Left lobe of liver (tissue), 2 donors: ENCODE measurements around the gene PRKRIP1. TPM values are rescaled to one million over a fixed set of nuclear protein-coding genes. Genes with fewer than 3 reads are reported as not detected.
"Not testable (repeated sequence)": the region's sequence is repeated elsewhere in the genome, so short reads cannot be mapped to it uniquely, and the experiment has no call there.

Source experiments
- ATAC-seq: fragments of 200-7000 bp; cut with Tn5 transposase; one replicate; pipeline ENCODE4 v1.9.1; 2020; ENCODE audit warnings: mild to moderate bottlenecking, moderate library complexity
- DNase-seq: peaks from one replicate; pipeline ENCODE4 v3.0.0-alpha.2; 2020; ENCODE audit warnings: low spot score
- total RNA-seq: library from RNA; stranded (reverse); gene quantifications from one replicate; pipeline ENCODE4 v1.2.1, GENCODE V29; 2021
- donor health status: DM: no; HTN: no; CAD: no; lungs with moderate emphysema.
- donor health status: DM: no; HTN: yes; CAD: no.

The PRKRIP1 gene
- total RNA-seq, 1 donor from 2014 or later: 10.8 TPM

DNA sequence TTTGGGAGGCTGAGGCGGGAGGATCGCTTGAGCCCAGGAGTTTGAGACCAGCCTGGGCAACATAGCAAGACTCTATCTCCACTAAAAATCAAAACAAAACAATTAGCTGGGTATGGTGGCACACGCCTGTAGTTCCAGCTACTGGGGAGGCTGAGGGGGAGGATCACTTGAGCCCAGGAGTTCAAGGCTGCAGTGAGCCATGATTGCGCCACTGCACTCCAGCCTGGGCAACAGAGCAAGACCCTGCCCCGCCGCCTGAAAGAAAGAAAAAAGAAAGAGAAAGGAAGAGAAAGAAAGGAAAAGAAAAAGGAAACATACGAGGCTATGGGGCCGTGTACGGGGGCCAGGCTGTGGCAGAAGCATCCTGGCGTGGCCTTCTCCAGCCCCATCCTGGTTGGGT is 58.8 kb downstream of the PRKRIP1 start:
- ATAC-seq, DNase-seq: not testable (repeated sequence)

DNA sequence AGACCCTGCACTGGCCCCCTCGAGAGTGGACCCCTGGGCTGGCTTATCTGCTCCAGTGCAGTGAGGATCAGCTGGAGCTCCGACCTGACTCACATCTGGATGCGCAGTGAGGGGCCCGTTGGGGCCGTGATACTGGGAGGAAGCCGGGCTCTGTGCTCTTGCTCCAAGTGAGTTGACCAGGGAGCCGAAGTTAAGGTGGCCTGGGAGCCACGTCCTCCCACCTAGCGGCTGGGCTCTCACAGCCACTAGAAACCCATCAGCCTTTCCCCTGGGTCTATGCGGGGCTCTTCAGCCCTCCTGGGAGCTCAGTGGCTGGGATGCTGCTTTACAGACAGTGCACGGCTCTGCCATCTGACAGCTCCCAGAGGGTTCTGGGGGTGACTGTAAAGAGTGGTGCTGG is 59.4 kb downstream of the PRKRIP1 start:
- DNase-seq: no peak
- ATAC-seq: no peak

DNA sequence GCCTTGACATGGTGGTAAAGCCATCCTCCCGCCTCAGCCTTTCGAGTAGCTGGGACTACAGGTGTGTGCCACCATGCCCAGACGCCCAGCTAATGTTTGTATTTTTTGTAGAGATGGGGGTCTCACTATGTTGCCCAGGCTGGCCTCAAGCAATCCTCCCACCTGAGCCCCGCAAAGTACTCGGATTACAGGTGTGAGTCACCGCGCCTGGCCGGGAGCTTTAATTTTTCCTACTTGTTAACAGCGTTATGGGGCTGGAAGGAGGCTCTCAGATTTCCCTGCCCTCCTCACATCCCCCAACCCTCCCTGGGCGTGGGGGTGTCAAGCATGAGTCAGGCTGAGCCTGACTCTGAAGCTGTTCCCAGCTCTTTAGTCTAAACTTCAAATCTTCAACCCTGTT is 60.2 kb downstream of the PRKRIP1 start:
- ATAC-seq: no peak

DNA sequence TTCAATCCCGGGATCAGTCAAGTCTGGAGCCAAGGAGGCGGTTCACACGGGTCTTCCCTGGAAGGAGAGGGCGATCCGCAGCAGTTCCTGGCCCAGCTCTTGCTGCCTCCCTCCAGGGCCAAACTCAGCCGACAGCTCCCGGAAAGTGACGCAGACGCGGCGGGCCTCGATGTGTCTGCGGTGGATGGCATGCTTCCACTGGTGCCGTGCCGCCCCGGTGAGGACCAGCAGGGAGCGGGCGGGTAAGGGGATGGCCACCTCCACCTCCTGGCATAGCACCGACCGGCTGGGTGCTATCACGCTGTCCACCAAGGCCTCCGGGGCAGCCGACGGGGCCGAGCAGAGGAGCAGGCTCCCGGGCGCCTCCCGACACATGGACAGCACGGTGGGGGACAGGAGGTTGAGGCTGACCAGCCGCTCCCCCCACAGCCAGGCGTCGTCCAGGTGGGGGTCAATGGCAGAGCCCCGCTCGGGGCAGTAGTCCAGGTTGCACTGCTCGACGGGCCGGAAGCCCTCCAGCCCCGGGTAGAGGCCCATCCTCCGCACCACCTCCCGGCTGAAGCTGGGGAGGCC is 61.3 kb downstream of the PRKRIP1 start:
- ATAC-seq: no peak
- DNase-seq: no peak

More for the DNA sequence above, 60.2 kb downstream of the PRKRIP1 start:
- DNase-seq: no peak

DNA sequence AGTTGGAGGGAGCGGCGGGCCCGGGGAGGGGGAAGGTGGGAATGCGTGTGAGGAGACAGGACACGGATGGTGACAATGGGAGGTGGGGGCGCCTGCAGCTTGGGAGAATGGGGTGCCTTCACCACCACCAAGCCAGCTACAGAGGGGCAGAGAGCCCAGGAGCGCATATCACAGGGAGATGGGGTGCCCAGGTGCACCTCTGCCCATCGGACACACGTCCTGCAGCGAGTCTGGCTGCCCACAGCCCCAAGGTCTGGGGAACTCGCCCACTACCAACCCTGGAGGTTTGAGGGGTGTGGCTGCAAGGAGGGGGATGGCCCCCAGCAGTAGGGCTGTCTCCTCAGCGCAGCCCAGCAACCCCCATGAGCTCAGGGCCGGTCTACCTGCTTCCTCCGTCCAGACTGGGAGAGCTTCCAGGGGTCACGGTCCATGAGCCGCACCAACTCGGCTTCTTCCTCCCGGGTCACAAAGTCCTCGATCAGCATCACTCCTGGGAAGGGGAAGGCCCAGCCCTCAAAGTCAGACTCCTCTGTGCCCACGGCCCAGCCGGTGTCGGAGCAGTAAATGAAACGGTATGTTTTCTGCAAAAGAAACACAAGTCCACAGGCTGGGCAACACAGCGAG is 63.2 kb downstream of the PRKRIP1 start:
- ATAC-seq (peak; percentile 60), DNase-seq (no peak)

DNA sequence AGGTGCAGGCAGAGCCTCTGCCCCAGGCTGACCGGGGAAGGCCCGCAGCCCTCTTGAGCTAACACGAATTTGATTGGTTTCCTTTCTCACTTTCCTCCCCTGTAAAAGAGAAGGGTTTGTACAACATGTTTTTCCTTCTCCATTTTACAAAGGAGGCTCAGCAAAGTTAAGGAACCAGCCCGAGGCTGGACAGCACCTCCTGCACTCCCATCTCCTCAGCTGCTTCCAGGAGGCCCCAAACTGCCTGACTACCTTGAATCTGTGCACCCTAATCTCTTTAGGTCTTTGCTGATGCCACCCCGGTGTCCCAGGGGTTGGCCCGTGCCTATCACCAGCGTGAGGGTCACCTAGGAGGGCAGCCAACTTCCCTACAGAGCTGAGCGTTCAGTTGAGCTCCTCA is 64.3 kb downstream of the PRKRIP1 start:
- no peak for DNase-seq

DNA sequence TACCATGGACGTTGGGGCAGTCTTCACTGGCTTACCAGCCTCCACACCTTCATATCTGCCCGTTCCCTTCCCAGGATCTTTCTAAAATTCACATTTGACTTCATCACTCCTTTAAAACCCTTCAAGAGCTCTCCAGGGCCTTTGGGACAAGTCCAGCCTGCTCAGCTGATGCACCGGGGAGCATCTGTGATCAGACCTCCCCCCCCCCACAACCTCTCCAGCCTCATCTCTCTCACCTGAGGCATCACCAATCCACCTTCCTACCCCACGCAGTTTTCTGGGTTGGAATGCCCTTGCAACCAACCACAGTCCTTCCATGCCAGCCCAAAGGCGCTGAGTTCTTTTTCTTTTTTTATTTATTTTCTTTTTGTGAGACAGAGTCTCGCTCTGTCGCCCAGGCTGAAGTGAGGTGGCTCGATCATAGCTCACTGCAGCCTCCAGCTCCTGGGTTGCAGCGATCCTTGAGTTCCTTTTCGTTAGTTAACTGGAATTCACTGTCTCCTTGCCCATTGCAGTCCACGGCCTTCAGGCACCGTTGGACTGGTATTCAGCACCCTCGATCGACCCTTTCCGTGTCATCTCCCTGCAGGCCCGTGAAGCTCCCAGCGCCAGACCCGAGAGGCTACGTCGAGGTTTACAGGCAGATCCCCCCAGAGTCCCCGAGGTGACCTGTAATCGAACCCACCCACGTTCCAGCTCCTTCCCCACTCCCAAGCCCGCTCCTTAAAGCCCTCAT is 67.8 kb downstream of the PRKRIP1 start:
- peak; percentile 6 for ATAC-seq
- DNase-seq: no peak

More for the DNA sequence above, 64.3 kb downstream of the PRKRIP1 start:
- no peak for ATAC-seq

DNA sequence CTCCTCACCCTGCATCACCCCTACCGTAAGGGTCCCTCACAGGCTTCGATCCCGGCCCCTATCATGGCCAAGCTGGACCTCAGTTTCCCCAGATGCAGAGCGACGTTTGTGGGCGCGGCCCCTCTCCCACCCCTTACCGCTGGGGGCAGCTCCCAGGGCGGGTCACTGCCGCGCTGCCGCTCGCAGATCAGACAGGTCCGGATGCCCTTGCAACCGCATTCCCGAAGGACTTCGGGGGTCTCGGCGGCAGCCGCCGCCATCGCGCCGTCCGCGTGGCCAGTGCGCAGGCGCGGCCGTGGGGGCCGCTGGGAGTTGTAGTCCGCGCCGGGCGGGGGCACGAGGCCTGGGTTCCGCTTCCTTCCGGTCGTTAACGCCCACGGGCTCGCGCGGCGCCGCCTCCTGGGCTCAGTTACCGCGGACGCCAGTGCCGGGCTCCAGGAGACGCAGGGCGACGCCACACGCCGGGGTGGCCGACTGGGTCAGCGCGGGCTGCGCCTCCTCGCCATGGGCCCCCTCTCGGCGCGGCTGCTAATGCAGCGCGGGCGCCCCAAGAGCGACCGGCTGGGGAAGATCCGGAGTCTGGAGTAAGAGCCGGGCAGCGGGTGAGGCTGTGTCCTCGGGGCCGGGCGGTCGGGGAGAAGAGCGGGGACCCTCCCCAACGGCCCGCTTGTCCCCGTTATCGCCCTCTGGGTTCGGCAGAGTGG is 68.6 kb downstream of the PRKRIP1 start, which contains the start of the genes ALKBH4 and LRWD1:
Gene ALKBH4 (minus strand): TSS at position 287 of the 704 bp plus-strand sequence. CDS start 27 bp downstream, at position 260.
Gene LRWD1 (plus strand): TSS at position 408 of the 704 bp plus-strand sequence. CDS start 97 bp downstream, at position 505.
- DNase-seq (peak; percentile 95), ATAC-seq (peak; percentile 91)

DNA sequence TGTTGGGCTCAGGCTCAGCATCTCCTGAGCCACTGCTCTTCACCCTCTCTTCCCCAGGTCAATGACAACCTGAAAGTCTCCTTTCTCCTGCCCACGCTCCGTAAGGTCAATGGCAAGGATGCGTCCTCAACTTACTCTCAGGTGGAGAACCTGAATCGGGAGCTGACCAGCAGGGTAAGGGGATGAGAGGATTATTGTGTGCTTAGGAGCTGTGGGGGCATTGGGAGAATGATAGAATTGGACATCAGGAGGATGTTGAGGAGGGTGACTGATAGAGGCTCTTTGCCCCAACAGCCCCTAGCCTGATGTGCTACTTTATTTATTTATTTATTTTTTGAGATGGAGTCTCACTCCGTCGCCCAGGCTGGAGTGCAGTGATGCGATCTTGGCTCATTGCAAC is 69.9 kb downstream of the PRKRIP1 start:
- DNase-seq: no peak
- ATAC-seq: no peak

DNA sequence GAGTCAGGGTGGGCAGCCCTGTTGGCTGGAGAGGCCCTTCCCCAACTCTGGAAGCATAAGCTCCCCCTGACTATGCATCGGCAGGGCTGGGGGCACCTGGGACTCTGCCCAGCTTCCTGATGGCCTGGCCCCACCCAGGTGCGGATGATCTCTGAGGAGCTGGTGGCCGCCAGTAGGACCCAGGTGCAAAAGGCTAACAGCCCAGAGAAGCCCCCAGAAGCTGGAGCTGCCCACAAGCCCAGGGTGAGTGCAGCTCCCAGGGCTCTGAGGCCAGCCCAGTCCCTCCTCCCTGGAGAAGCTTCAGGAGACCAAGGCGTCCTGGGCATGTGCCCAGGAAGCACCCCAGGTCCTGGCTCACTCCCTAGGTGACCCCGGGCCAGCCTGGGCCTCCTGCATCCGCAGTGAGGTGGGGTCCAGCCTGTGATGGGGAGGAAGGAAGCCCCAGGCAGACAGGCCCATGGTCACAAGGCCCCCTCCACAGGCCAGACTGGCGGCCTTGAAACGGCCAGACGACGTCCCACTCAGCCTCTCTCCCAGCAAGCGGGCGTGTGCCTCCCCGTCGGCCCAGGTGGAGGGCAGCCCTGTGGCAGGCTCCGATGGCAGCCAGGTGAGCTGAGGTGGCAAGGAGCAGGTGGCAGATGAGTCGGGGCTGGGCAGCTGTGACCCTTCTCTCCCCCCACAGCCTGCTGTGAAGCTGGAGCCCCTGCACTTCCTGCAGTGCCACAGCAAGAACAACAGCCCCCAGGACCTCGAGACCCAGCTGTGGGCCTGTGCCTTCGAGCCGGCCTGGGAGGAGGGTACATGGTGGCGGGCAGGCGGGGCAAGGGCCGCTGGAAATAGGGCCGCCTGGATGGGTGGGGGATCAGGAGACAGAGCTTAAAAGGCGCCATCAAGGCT is 71.7 kb downstream of the PRKRIP1 start:
- no peak for DNase-seq
- ATAC-seq: no peak

DNA sequence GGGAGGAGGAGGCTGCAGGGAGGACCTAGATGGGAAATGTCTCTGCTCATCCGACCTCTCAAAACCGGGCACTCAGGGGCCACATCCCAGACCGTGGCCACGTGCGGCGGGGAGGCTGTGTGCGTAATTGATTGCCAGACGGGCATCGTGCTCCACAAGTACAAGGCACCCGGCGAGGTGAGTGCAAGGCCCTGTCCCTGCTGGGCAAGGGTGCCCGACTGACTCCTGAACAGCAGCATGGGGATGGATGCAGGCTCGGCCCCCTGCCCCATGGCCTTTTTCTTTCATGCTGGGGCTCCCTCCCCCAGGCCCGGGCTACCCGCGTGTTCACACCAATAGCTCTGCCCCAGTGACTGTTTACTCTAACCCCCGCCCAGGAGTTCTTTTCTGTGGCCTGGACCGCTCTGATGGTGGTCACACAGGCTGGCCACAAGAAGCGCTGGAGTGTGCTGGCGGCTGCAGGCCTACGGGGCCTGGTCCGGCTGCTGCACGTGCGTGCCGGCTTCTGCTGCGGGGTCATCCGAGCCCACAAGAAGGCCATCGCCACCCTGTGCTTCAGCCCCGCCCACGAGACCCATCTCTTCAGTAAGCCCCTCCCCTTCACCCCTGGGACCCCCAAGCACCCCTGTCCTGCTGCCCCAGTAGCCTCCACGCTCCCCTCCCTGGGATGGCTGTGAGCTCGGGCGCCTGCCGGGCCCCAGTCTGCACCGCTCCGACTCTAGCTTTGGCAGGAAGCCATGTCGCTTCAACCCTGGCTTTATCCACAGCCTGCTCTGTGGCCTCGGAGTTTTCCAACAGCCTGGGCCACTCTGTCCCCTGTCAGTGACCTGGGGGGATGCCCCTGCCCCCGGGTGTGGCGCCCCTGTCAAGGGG is 72.6 kb downstream of the PRKRIP1 start:
- ATAC-seq: peak; percentile 31
- peak; percentile 77 for DNase-seq

DNA sequence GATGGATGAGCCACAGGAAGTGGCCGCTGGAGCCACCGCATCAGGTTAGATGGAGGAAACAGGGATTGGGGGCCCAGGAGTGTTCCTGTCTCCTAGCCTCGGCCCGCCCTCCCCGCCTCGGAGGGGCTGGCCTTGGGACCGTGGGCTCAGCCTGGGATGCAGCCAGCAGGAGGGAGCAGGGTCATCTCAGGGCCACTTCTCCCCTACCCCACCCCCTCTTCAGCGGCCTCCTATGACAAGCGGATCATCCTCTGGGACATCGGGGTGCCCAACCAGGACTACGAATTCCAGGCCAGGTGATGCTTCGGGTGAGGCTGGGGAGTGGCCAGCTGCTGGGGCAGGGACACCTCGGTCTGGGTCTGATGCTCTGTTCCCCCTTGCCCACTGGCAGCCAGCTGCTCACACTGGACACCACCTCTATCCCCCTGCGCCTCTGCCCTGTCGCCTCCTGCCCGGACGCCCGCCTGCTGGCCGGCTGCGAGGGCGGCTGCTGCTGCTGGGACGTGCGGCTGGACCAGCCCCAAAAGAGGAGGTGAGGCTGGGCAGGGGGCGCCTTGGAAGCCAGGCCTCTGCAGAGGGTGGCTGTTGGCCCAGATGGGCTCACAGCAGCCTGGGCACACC is 73.3 kb downstream of the PRKRIP1 start:
- ATAC-seq (peak; percentile 25), DNase-seq (no peak)

DNA sequence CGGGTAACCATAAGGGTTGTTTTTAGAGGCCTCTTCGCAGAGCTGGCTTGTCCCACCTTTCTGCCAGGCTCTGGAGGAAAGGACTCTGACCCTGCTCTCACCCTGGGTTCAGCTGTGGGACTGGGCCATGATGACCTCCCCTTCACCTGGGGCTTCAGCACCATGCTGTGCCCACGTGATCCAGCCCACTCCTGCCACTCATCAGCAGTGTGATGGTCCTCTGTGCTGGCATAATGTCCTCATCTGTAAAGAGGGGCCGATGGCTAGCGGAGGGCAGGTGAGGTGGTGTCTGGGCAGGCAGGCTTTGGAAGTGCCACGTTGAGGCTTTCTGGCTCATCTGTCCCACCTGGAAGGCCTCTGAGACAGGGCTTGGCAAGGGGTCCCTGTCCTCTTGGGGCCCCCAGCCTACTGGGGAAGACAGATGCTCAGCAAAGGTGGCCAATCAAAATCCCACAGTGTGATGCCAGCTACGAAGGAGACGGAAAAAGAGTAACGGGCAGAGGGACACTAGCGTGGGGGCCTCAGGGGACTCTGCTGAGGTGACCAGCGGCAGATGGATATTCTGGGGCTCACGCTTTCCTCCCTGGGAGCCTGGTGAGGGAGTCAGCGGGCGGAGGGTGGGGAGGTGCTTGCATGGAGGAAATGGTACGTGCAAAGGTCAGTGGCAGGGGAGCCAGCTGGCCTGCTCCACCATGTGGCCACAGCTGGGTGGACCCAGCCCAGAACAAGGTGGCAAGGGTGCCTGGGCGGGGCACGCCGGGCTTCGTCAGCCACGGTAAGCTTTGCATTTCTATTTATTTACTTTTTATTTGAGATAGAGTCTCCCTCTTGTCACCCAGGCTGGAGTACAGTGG is 74.0 kb downstream of the PRKRIP1 start:
- DNase-seq (peak; percentile 95), ATAC-seq (peak; percentile 80)

DNA sequence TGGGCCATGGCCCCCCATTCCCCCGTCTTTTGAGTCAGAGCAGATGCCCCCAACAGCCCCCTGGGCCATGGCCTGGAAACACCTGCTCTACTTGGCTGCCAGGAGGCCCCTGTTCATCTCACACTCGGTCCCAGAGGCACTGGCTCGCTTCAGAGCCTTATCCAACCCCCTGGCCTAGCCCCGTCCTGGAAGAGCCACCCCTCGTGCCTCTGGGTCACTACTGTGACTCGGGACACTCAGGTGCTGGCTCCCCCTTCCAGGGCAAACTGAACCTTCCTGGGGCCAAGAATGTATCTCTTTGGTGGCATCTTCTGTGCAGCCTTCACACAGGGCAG is 75.6 kb downstream of the PRKRIP1 start:
- DNase-seq (no peak), ATAC-seq (no peak)

DNA sequence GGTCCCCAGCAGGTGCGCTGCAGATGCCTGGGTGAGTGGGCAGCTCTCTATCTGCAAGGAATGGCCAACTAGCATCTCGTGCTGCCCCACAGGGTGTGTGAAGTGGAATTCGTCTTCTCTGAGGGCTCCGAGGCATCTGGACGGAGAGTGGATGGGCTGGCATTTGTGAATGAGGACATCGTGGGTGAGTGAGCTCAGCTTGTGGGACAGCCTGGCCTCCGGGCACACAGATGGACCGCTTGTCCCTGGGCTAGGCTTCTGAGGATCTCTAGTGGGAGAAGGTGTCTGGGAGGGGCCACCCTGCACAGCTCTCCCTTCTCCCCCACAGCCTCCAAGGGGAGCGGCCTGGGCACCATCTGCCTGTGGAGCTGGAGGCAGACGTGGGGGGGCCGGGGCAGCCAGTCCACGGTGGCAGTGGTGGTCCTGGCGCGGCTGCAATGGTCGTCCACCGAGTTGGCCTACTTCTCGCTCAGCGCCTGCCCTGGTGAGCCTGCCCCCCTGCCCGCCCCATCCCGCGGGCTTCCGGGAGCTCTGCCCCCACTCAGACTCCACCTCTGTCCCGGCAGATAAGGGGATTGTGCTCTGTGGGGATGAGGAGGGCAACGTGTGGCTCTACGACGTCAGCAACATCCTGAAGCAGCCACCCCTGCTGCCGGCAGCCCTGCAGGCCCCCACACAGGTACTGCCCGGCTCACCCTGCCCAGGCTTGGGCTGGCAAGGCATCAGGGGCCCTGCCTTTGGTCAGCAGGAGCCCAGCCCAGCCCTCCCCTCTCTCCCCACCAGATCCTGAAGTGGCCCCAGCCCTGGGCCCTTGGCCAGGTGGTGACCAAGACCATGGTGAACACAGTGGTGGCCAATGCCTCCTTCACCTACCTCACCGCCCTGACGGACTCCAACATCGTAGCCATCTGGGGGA is 76.2 kb downstream of the PRKRIP1 start:
- ATAC-seq (no peak), DNase-seq (no peak)

DNA sequence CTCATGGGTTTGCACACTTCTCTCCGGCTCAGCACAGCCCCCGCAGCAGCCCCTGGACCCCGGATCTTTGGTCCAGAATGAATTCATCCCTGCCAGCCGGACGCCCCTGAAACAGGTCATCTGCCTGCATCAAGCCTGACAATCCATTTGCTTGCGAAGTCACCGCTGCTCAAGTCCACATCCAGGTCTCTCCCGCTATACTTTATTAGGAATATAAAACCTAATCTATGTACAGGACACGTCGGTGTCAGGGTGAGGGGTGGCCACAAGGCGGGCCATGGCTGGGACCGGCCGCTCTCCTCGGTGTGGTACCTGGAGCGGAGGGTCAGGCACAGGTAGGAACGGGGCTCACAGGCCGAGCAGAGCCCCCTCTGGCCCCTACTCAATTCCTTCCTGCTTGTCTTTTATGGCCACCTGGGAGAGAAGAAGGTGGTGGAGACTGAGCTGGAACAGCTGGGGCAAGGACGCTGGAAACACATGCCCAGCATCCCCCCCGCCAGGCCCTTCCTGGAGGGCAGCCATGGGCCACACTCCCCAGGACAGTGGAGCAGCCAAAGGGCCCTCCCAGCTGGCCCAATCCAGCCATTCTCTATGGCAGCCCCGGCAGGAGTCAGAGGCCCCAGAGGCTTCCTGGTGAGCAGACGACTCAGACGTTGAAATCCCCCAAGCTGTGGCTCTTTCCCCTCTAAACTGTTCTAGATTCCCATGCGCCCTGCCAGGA is 77.3 kb downstream of the PRKRIP1 start:
- ATAC-seq (no peak), DNase-seq (peak; percentile 44)
